Measurements from ENCODE around the gene CARF. TPM values are rescaled to one million over a fixed set of nuclear protein-coding genes. Genes with fewer than 3 reads are reported as not detected.
"Not testable (repeated sequence)": the region's sequence is repeated elsewhere in the genome, so short reads cannot be mapped to it uniquely, and the experiment has no call there.

CARF gene
- total RNA-seq, 1 experiment from 2014 or later, result 4.9 TPM

- Mint-ChIP-seq H3K4me1 (ENCODE audit: low read depth, unreplicated experiment) (no peaks in the 10 kb centered on the region), H3K27ac (ENCODE audit: unreplicated experiment) (no peak overlapping the region), H3K27me3 (ENCODE audit: insufficient read depth, unreplicated experiment) (no peaks in the 10 kb centered on the region), H3K36me3 (ENCODE audit: insufficient read depth, unreplicated experiment) (no peaks in the 10 kb centered on the region), H3K4me3 (ENCODE audit: unreplicated experiment) (no peak overlapping the region), H3K9me3 (ENCODE audit: unreplicated experiment) (peaks cover 6% of the 10 kb centered on the region)
- Histone ChIP-seq H3K4me3 (ENCODE audit: low read depth, low read length) (no peak overlapping the region), H3K4me1 (0 out of 2 replicates have a peak, but pooled peaks cover 6% of the 10 kb centered on the region), H3K36me3 (ENCODE audit: control insufficient read depth, insufficient read depth, low read length) (no peaks in the 10 kb centered on the region), H3K27me3 (replicated peaks; ENCODE audit: control insufficient read depth, insufficient read depth, low read length) (no peaks in the 10 kb centered on the region), H3K9me3 (no peaks in the 10 kb centered on the region)
- ChIA-PET POLR2A (no interaction called here), CTCF (no interaction called here)
- no TSS peak for BruUV-seq (replicated peaks)
- intact Hi-C loops (cut with micrococcal nuclease; ENCODE audit: unreplicated experiment), result no loop called here
- TF ChIP-seq, protein P1, sequence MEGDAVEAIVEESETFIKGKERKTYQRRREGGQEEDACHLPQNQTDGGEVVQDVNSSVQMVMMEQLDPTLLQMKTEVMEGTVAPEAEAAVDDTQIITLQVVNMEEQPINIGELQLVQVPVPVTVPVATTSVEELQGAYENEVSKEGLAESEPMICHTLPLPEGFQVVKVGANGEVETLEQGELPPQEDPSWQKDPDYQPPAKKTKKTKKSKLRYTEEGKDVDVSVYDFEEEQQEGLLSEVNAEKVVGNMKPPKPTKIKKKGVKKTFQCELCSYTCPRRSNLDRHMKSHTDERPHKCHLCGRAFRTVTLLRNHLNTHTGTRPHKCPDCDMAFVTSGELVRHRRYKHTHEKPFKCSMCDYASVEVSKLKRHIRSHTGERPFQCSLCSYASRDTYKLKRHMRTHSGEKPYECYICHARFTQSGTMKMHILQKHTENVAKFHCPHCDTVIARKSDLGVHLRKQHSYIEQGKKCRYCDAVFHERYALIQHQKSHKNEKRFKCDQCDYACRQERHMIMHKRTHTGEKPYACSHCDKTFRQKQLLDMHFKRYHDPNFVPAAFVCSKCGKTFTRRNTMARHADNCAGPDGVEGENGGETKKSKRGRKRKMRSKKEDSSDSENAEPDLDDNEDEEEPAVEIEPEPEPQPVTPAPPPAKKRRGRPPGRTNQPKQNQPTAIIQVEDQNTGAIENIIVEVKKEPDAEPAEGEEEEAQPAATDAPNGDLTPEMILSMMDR (IDR thresholded peaks at IDR 0.05; ENCODE audit: insufficient read depth in 1 of 2, low read depth in 1 of 2, low read length in 1 of 2, severe bottlenecking in 1 of 2, unreplicated experiment in 1 of 2), result no peak
- DNase-seq, result no peak
Measured at GRCh38 chr2:202990501-202990900, 78.4 kb downstream of the CARF start.

DNA sequence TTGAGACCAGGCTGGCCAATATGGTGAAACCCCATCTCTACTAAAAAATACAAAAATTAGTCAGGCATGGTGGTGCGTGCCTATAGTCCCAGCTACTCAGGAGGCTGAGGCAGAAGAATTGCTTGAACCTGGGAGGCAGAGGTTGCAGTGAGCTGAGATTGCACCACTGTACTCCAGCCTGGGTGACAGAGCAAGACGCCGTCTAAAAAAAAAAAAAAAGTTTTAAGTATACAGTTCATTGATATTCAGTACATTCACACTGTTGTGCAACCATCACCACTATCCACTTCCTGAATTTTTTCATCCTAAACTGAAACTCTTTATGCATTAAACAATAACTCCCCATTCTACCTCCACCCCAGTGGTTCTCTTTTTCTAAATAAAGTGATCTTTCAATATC, 85.0 kb downstream of the CARF start:
- intact Hi-C loops (cut with micrococcal nuclease; ENCODE audit: unreplicated experiment); DNase-seq; H3K4me3 Mint-ChIP-seq (ENCODE audit: unreplicated experiment): not testable (repeated sequence)

GRCh38 chr2:203002054-203002821, 90.2 kb downstream of the CARF start:
- DNase-seq, result peak; percentile 70 to 76
- TF ChIP-seq, protein P1 (IDR thresholded peaks at IDR 0.05; ENCODE audit: insufficient read depth in 1 of 2, low read depth in 1 of 2, low read length in 1 of 2, severe bottlenecking in 1 of 2, unreplicated experiment in 1 of 2), result no peak
- intact Hi-C loops (cut with micrococcal nuclease; ENCODE audit: unreplicated experiment), result loop anchor here (1.0 kb wide), 2 partner anchors 12 to 91 kb away; partner anchors contain the start of genes NBEAL1 and WDR12
- no peak overlapping the region for H3K4me3 ChIP-seq (ENCODE audit: low read depth, low read length)
- H3K36me3 ChIP-seq (ENCODE audit: control insufficient read depth, insufficient read depth, low read length), result no peaks in the 10 kb centered on the region
- no peaks in the 10 kb centered on the region for H3K27me3 ChIP-seq (replicated peaks; ENCODE audit: control insufficient read depth, insufficient read depth, low read length)
- no peaks in the 10 kb centered on the region for H3K27me3 Mint-ChIP-seq (ENCODE audit: insufficient read depth, unreplicated experiment)
- ChIA-PET CTCF (interaction anchor here (0.6 kb wide), 1 partner anchor 197 kb away, joined by 3 read pairs; no protein-coding TSS in a partner anchor), POLR2A (interaction anchor here (1.7 kb wide), 1 partner anchor 12 kb away, joined by 12 read pairs; the partner anchor contains the start of gene NBEAL1)
- peaks cover 10% of the 10 kb centered on the region for H3K36me3 Mint-ChIP-seq (ENCODE audit: insufficient read depth, unreplicated experiment)
- peak overlapping the region; percentile 79 for H3K27ac Mint-ChIP-seq (ENCODE audit: unreplicated experiment)
- H3K4me1 Mint-ChIP-seq (ENCODE audit: low read depth, unreplicated experiment), result peaks cover 16% of the 10 kb centered on the region
- H3K4me3 Mint-ChIP-seq (ENCODE audit: unreplicated experiment), result peak overlapping the region; percentile 35
- no peaks in the 10 kb centered on the region; the same call in 1 of the 2 replicates for H3K9me3 ChIP-seq
- H3K9me3 Mint-ChIP-seq (ENCODE audit: unreplicated experiment), result no peaks in the 10 kb centered on the region
- BruUV-seq (replicated peaks), result TSS peak; percentile 85
- H3K4me1 ChIP-seq, result peaks cover 28% of the 10 kb centered on the region

More for the DNA sequence above, 85.0 kb downstream of the CARF start:
- POLR2A ChIA-PET; H3K27me3 ChIP-seq (replicated peaks; ENCODE audit: control insufficient read depth, insufficient read depth, low read length); H3K27me3 Mint-ChIP-seq (ENCODE audit: insufficient read depth, unreplicated experiment); H3K4me3 ChIP-seq (ENCODE audit: low read depth, low read length); CTCF ChIA-PET; H3K4me1 ChIP-seq; H3K9me3 Mint-ChIP-seq (ENCODE audit: unreplicated experiment); H3K27ac Mint-ChIP-seq (ENCODE audit: unreplicated experiment); H3K36me3 Mint-ChIP-seq (ENCODE audit: insufficient read depth, unreplicated experiment); H3K9me3 ChIP-seq; BruUV-seq (replicated peaks); H3K4me1 Mint-ChIP-seq (ENCODE audit: low read depth, unreplicated experiment); H3K36me3 ChIP-seq (ENCODE audit: control insufficient read depth, insufficient read depth, low read length): not testable (repeated sequence)
